DOHH2 (cell line): ENCODE data around the gene SLC37A3.

ENCODE experiments used
- H3F3A ChIP-seq: fragments of 200-600 bp; sonication (generic), shearing (Covaris generic); 2 replicates; pipeline ENCODE4 v1.6.0; 2016; ENCODE audit warnings: antibody characterized with exemption, mild to moderate bottlenecking; ENCODE audit not compliant: control insufficient read depth, insufficient read depth
- H3K27ac ChIP-seq: fragments of 200-600 bp; sonication (generic); 2 replicates; pipeline ENCODE4 v1.5.1; 2014; ENCODE audit warnings: low read depth, mild to moderate bottlenecking, low read length, moderate library complexity
- H3K27me3 ChIP-seq: fragments of 200-600 bp; sonication (generic); 2 replicates; pipeline ENCODE4 v1.6.1; 2014; ENCODE audit warnings: mild to moderate bottlenecking, low read length, mixed read lengths; ENCODE audit not compliant: control insufficient read depth
- H3K36me3 ChIP-seq: fragments of 200-600 bp; sonication (generic); 2 replicates; pipeline ENCODE4 v1.6.1; 2014; ENCODE audit warnings: mild to moderate bottlenecking, low read length, moderate library complexity, mixed read lengths; ENCODE audit not compliant: control insufficient read depth
- H3K4me1 ChIP-seq: fragments of 200-600 bp; sonication (generic); 2 replicates; pipeline ENCODE4 v1.6.1; 2014; ENCODE audit warnings: mild to moderate bottlenecking, low read length, mixed read lengths; ENCODE audit not compliant: control insufficient read depth
- H3K4me2 ChIP-seq: fragments of 200-600 bp; sonication (generic); 2 replicates; pipeline ENCODE4 v1.6.0; 2014; ENCODE audit warnings: mild to moderate bottlenecking, low read length, moderate library complexity
- H3K4me3 ChIP-seq: fragments of 200-600 bp; sonication (generic); 2 replicates; pipeline ENCODE4 v1.5.1; 2014; ENCODE audit warnings: mild to moderate bottlenecking, low read length, mixed read lengths
- H3K79me2 ChIP-seq: fragments of 200-600 bp; sonication (generic); 2 replicates; pipeline ENCODE4 v1.6.1; 2014; ENCODE audit warnings: mild to moderate bottlenecking, low read length, mixed read lengths; ENCODE audit not compliant: control insufficient read depth
- H3K9me2 ChIP-seq: fragments of 200-600 bp; sonication (generic); replicated peaks from 2 replicates; pipeline ENCODE4 v1.6.1; 2014; ENCODE audit warnings: mild to moderate bottlenecking, low read length, mixed read lengths; ENCODE audit not compliant: control insufficient read depth
- H3K9me3 ChIP-seq: fragments of 200-600 bp; sonication (generic); 2 replicates; pipeline ENCODE4 v1.6.1; 2014; ENCODE audit warnings: antibody characterized with exemption, low read length, mixed read lengths; ENCODE audit not compliant: control insufficient read depth, insufficient read depth
- H4K20me1 ChIP-seq: fragments of 200-600 bp; sonication (generic); 2 replicates; pipeline ENCODE4 v1.6.0; 2014; ENCODE audit warnings: low read depth, mild to moderate bottlenecking, antibody characterized with exemption, low read length, moderate library complexity; ENCODE audit not compliant: control insufficient read depth, insufficient read depth
- CTCF ChIP-seq: fragments of 200-600 bp; sonication (generic); IDR thresholded peaks from one replicate; pipeline ENCODE4 v1.5.1; 2014; ENCODE audit warnings: antibody characterized with exemption, mild to moderate bottlenecking, low read depth, low read length; ENCODE audit not compliant: poor library complexity, severe bottlenecking
- EZH2phosphoT487 ChIP-seq: fragments of 200-600 bp; sonication (generic); IDR thresholded peaks from 2 replicates; pipeline ENCODE4 v1.6.1; 2017; ENCODE audit warnings: borderline replicate concordance, mild to moderate bottlenecking, antibody characterized with exemption, low read length, moderate library complexity, mixed read lengths

Gene SLC37A3

GRCh38 chr7:140367528-140367927 lies 30.8 kb downstream of the SLC37A3 start:
- H3K79me2 ChIP-seq: no peaks in the 10 kb centered on the region
- H3F3A ChIP-seq: no peaks in the 10 kb centered on the region
- no peaks in the 10 kb centered on the region for H4K20me1 ChIP-seq

GRCh38 chr7:140364819-140365218 lies 33.5 kb downstream of the SLC37A3 start:
- no peaks in the 10 kb centered on the region for H4K20me1 ChIP-seq
- no peaks in the 10 kb centered on the region for H3F3A ChIP-seq
- H3K79me2 ChIP-seq: no peaks in the 10 kb centered on the region
- no peaks in the 10 kb centered on the region for H3K9me3 ChIP-seq
- H3K9me2 ChIP-seq: no peaks in the 10 kb centered on the region
- H3K36me3 ChIP-seq: no peaks in the 10 kb centered on the region
- TF ChIP-seq CTCF (no peak), EZH2phosphoT487 (no peak)
- no peaks in the 10 kb centered on the region for H3K27me3 ChIP-seq
- no peak overlapping the region for H3K4me2 ChIP-seq
- H3K4me1 ChIP-seq: no peaks in the 10 kb centered on the region
- H3K27ac ChIP-seq: no peak overlapping the region
- no peak overlapping the region for H3K4me3 ChIP-seq

More at GRCh38 chr7:140367528-140367927, 30.8 kb downstream of the SLC37A3 start:
- Histone ChIP-seq H3K9me2 (no peaks in the 10 kb centered on the region), H3K27ac (no peak overlapping the region), H3K36me3 (no peaks in the 10 kb centered on the region), H3K27me3 (no peaks in the 10 kb centered on the region), H3K4me1 (no peaks in the 10 kb centered on the region), H3K9me3 (no peaks in the 10 kb centered on the region), H3K4me3 (no peak overlapping the region), H3K4me2 (no peak overlapping the region)
- TF ChIP-seq CTCF (no peak), EZH2phosphoT487 (no peak)

GRCh38 chr7:140360697-140361229 lies 37.6 kb downstream of the SLC37A3 start:
- Histone ChIP-seq H3K4me1 (peaks cover 3% of the 10 kb centered on the region; the same call in 1 of the 2 replicates), H3K4me3 (no peak overlapping the region), H3K79me2 (no peaks in the 10 kb centered on the region), H3K9me2 (no peaks in the 10 kb centered on the region), H3K9me3 (no peaks in the 10 kb centered on the region), H4K20me1 (no peaks in the 10 kb centered on the region), H3K27me3 (no peaks in the 10 kb centered on the region), H3K27ac (no peak overlapping the region), H3K4me2 (no peak overlapping the region), H3K36me3 (no peaks in the 10 kb centered on the region), H3F3A (no peaks in the 10 kb centered on the region)
- no peak for TF ChIP-seq CTCF
- no peak for TF ChIP-seq EZH2phosphoT487
